H9 (cell line): ENCODE data around the gene NCAPG. TPM values are rescaled to one million over a fixed set of nuclear protein-coding genes. Genes with fewer than 3 reads are reported as not detected.

Experiments
- DNase-seq: peaks from one replicate; pipeline ENCODE4 v3.0.0-alpha.2; 2017
- H2AFZ ChIP-seq: one replicate; pipeline ENCODE4 v1.6.1; 2013; ENCODE audit warnings: mild to moderate bottlenecking, low read length, control low read depth, moderate library complexity
- H2AK5ac ChIP-seq: 2 replicates; pipeline ENCODE4 v1.6.1; 2013; ENCODE audit warnings: low read length, control low read depth, mixed read lengths; ENCODE audit not compliant: insufficient read length
- H2BK120ac ChIP-seq: one replicate; pipeline ENCODE4 v1.6.1; 2013; ENCODE audit warnings: low read depth, mild to moderate bottlenecking, low read length, control low read depth, inconsistent platforms; ENCODE audit not compliant: poor library complexity, severe bottlenecking
- H2BK12ac ChIP-seq: 2 replicates; pipeline ENCODE4 v1.6.1; 2013; ENCODE audit warnings: low read length, control low read depth, mixed read lengths, low read depth; ENCODE audit not compliant: insufficient read length
- H2BK15ac ChIP-seq: 2 replicates; pipeline ENCODE4 v1.6.1; 2013; ENCODE audit warnings: low read depth, low read length, control low read depth
- H2BK20ac ChIP-seq: one replicate; pipeline ENCODE4 v1.6.1; 2013; ENCODE audit warnings: low read depth, mild to moderate bottlenecking, low read length, control low read depth, inconsistent platforms; ENCODE audit not compliant: poor library complexity, severe bottlenecking
- H2BK5ac ChIP-seq: 2 replicates; pipeline ENCODE4 v1.6.1; 2013; ENCODE audit warnings: low read length, control low read depth, mixed read lengths; ENCODE audit not compliant: insufficient read length
- H3K14ac ChIP-seq: 2 replicates; pipeline ENCODE4 v1.6.1; 2013; ENCODE audit warnings: low read length, control low read depth; ENCODE audit not compliant: insufficient read depth
- H3K18ac ChIP-seq: 2 replicates; pipeline ENCODE4 v1.6.1; 2013; ENCODE audit warnings: low read depth, mild to moderate bottlenecking, mixed read lengths, low read length, control low read depth; ENCODE audit not compliant: insufficient read length
- H3K23ac ChIP-seq: 2 replicates; pipeline ENCODE4 v1.6.1; 2013; ENCODE audit warnings: low read length, control low read depth, mixed read lengths, low read depth; ENCODE audit not compliant: insufficient read length
- H3K23me2 ChIP-seq: 2 replicates; pipeline ENCODE4 v1.6.1; 2013; ENCODE audit warnings: low read depth, mild to moderate bottlenecking, mixed read lengths, low read length, control low read depth; ENCODE audit not compliant: insufficient read length, poor library complexity, severe bottlenecking
- H3K27ac ChIP-seq: 2 replicates; pipeline ENCODE4 v1.5.1; 2013; ENCODE audit warnings: low read length, control low read depth, mixed read lengths, low read depth; ENCODE audit not compliant: insufficient read length
- H3K27me3 ChIP-seq: 2 replicates; pipeline ENCODE4 v1.6.1; 2013; ENCODE audit warnings: low read length, control low read depth, inconsistent platforms; ENCODE audit not compliant: insufficient read depth
- H3K4ac ChIP-seq: 2 replicates; pipeline ENCODE4 v1.6.1; 2013; ENCODE audit warnings: low read depth, mild to moderate bottlenecking, control low read depth, inconsistent platforms, low read length, moderate library complexity
- H3K4me1 ChIP-seq: 2 replicates; pipeline ENCODE4 v1.6.1; 2013; ENCODE audit warnings: low read length, control low read depth, inconsistent platforms; ENCODE audit not compliant: insufficient read depth
- H3K4me2 ChIP-seq: 2 replicates; pipeline ENCODE4 v1.6.1; 2013; ENCODE audit warnings: low read length, control low read depth, mixed read lengths; ENCODE audit not compliant: insufficient read length, insufficient read depth
- H3K56ac ChIP-seq: 2 replicates; pipeline ENCODE4 v1.6.1; 2013; ENCODE audit warnings: low read depth, mild to moderate bottlenecking, mixed read lengths, low read length, control low read depth; ENCODE audit not compliant: insufficient read length
- H3K79me1 ChIP-seq: 2 replicates; pipeline ENCODE4 v1.6.1; 2013; ENCODE audit warnings: low read depth, mild to moderate bottlenecking, moderate library complexity, low read length, control low read depth, inconsistent platforms; ENCODE audit not compliant: insufficient read depth, poor library complexity, severe bottlenecking
- H3K79me2 ChIP-seq: 2 replicates; pipeline ENCODE4 v1.6.1; 2013; ENCODE audit warnings: low read length, control low read depth, inconsistent platforms; ENCODE audit not compliant: insufficient read depth
- H3K9ac ChIP-seq: 2 replicates; pipeline ENCODE4 v1.6.1; 2013; ENCODE audit warnings: low read length, control low read depth, mixed read lengths; ENCODE audit not compliant: insufficient read length; ENCODE audit errors: extremely low read depth
- H3K9me3 ChIP-seq: one replicate; pipeline ENCODE4 v1.6.1; 2013; ENCODE audit warnings: low read depth, low read length, inconsistent platforms; ENCODE audit not compliant: control insufficient read depth
- H3T11ph ChIP-seq: one replicate; pipeline ENCODE4 v1.6.1; 2013; ENCODE audit warnings: mild to moderate bottlenecking, low read length, control low read depth, inconsistent platforms
- H4K20me1 ChIP-seq: one replicate; pipeline ENCODE4 v1.6.1; 2013; ENCODE audit not compliant: control insufficient read depth, insufficient read length, insufficient read depth
- H4K5ac ChIP-seq: 2 replicates; pipeline ENCODE4 v1.6.1; 2013; ENCODE audit warnings: low read depth, mild to moderate bottlenecking, mixed read lengths, low read length, control low read depth; ENCODE audit not compliant: insufficient read length
- H4K8ac ChIP-seq: replicated peaks from 2 replicates; pipeline ENCODE4 v1.6.1; 2013; ENCODE audit warnings: low read length, control low read depth, mixed read lengths, low read depth; ENCODE audit not compliant: insufficient read length
- H4K91ac ChIP-seq: 2 replicates; pipeline ENCODE4 v1.6.1; 2013; ENCODE audit warnings: low read depth, mild to moderate bottlenecking, moderate library complexity, mixed read lengths, low read length, control low read depth; ENCODE audit not compliant: insufficient read length
- H3K27ac Mint-ChIP-seq, 3 experiments: 2 replicates in 2 of 3; 3 replicates in 1 of 3; pipeline ENCODE4 v1.8.0; 2020 to 2021; ENCODE audit warnings: mixed read lengths in 3 of 3, mild to moderate bottlenecking in 1 of 3, moderate library complexity in 1 of 3
- H3K27me3 Mint-ChIP-seq: 2 replicates; pipeline ENCODE4 v1.8.0; 2021; ENCODE audit warnings: low read depth, mild to moderate bottlenecking, moderate library complexity, mixed read lengths
- H3K36me3 Mint-ChIP-seq, 3 experiments: 2 replicates in 2 of 3; 3 replicates in 1 of 3; pipeline ENCODE4 v1.8.0; 2020 to 2021; ENCODE audit warnings: low read depth in 3 of 3, mixed read lengths in 3 of 3; ENCODE audit not compliant: insufficient read depth in 1 of 3
- H3K4me1 Mint-ChIP-seq, 2 experiments: 2 replicates each; pipeline ENCODE4 v1.8.0; 2020; ENCODE audit warnings: mixed read lengths in 2 of 2
- H3K4me3 Mint-ChIP-seq, 2 experiments: 2 replicates in 1 of 2; 3 replicates in 1 of 2; pipeline ENCODE4 v1.8.0; 2020 to 2021; ENCODE audit warnings: mild to moderate bottlenecking in 2 of 2, mixed read lengths in 2 of 2, moderate library complexity in 1 of 2
- H3K9me3 Mint-ChIP-seq, 2 experiments: 2 replicates in 1 of 2; 3 replicates in 1 of 2; pipeline ENCODE4 v1.8.0; 2020; ENCODE audit warnings: mild to moderate bottlenecking in 2 of 2, mixed read lengths in 2 of 2, moderate library complexity in 1 of 2
- CTCF ChIP-seq: fragments of 200-600 bp; sonication (generic); conservative IDR thresholded peaks from 3 replicates; pipeline ENCODE4 v1.8.0; 2021; ENCODE audit warnings: antibody characterized with exemption, mild to moderate bottlenecking
- whole genome bisulfite sequencing: extraction: QIAGEN DNeasy Blood & Tissue Kit; methylation state at CpG from one replicate; pipeline ENCODE4 v1.1.7; 2013; ENCODE audit warnings: missing lambda C conversion rate, low lambda C conversion rate, mixed read lengths; ENCODE audit not compliant: insufficient read length; ENCODE audit errors: extremely low coverage; 5-methylcytosine and 5-hydroxymethylcytosine counted together
- total RNA-seq: library from RNA; stranded (reverse); gene quantifications from 2 replicates; pipeline ENCODE4 v1.2.1, GENCODE V29; 2021

NCAPG gene
- total RNA-seq, 1 experiment from 2014 or later: 48.8 TPM

- Histone ChIP-seq H4K5ac (no peak overlapping the region), H3K4me1 (no peaks in the 10 kb centered on the region), H3K79me1 (no peaks in the 10 kb centered on the region), H2BK20ac (no peak overlapping the region), H3K14ac (no peak overlapping the region), H4K20me1 (no peaks in the 10 kb centered on the region), H3K9me3 (no peaks in the 10 kb centered on the region), H3K4me2 (no peak overlapping the region), H3K56ac (no peak overlapping the region), H3K27me3 (no peaks in the 10 kb centered on the region), H2AK5ac (no peak overlapping the region), H3K4ac (no peak overlapping the region), H2BK120ac (no peak overlapping the region), H4K8ac (no peak overlapping the region), H3K9ac (no peak overlapping the region), H2BK5ac (no peak overlapping the region), H3K79me2 (no peaks in the 10 kb centered on the region), H3K27ac (no peak overlapping the region), H2BK12ac (no peak overlapping the region), H2AFZ (no peak overlapping the region), H3K23me2 (no peaks in the 10 kb centered on the region), H3K23ac (no peak overlapping the region), H3T11ph (no peak overlapping the region), H2BK15ac (no peak overlapping the region), H4K91ac (no peak overlapping the region), H3K18ac (no peak overlapping the region)
- Mint-ChIP-seq H3K36me3 (no peaks in the 10 kb centered on the region), H3K27ac (no peak overlapping the region), H3K4me1 (no peaks in the 10 kb centered on the region), H3K9me3 (no peaks in the 10 kb centered on the region), H3K27me3 (peaks cover 18% of the 10 kb centered on the region), H3K4me3 (no peak overlapping the region)
- TF ChIP-seq CTCF: no peak
- WGBS: no CpG with 5 or more reads among the region's 10 CpGs
- no peak for DNase-seq
Observed at GRCh38 chr4:17773135-17773698, 37.6 kb upstream of the NCAPG start.
